Keratinocyte (primary cell): ENCODE measurements around the gene GPX7. TPM values are rescaled to one million over a fixed set of nuclear protein-coding genes. Genes with fewer than 3 reads are reported as not detected.

Experiments used
- DNase-seq: peaks from one replicate; pipeline ENCODE4 v3.0.0-alpha.2; 2011; ENCODE audit warnings: low read depth, missing footprints, low spot score
- FAIRE-seq: peaks from 2 replicates; lab custom pipeline; 2011; peaks lifted over from hg19 to GRCh38; lab: Jason Lieb, UNC
- H2AFZ ChIP-seq: 2 replicates; pipeline ENCODE4 v1.6.0; 2012; ENCODE audit warnings: low read length, control low read depth, inconsistent platforms; ENCODE audit not compliant: control insufficient read depth
- H3K27ac ChIP-seq: 2 replicates; pipeline ENCODE4 v1.5.1; 2011; ENCODE audit warnings: low read length; ENCODE audit not compliant: control insufficient read depth, insufficient read depth
- H3K27me3 ChIP-seq: 3 replicates; pipeline ENCODE4 v1.6.0; 2011; ENCODE audit warnings: low read length; ENCODE audit not compliant: control insufficient read depth, insufficient read depth; ENCODE audit errors: extremely low read depth
- H3K36me3 ChIP-seq, 2 experiments: 2 replicates in 1 of 2; 3 replicates in 1 of 2; pipeline ENCODE4 v1.5.1; 2011; ENCODE audit warnings: low read length in 2 of 2, mild to moderate bottlenecking in 1 of 2; ENCODE audit not compliant: control insufficient read depth in 2 of 2, insufficient read depth in 2 of 2; ENCODE audit errors: extremely low read depth in 1 of 2
- H3K4me1 ChIP-seq: 3 replicates; pipeline ENCODE4 v1.5.1; 2011; ENCODE audit warnings: low read length; ENCODE audit not compliant: control insufficient read depth, insufficient read depth; ENCODE audit errors: extremely low read depth
- H3K4me2 ChIP-seq: 3 replicates; pipeline ENCODE4 v1.6.0; 2011; ENCODE audit warnings: low read depth, low read length; ENCODE audit not compliant: control insufficient read depth, insufficient read depth; ENCODE audit errors: extremely low read depth
- H3K4me3 ChIP-seq, 3 experiments: fragments of 200-600 bp in 1 of 3; sonication (generic) in 1 of 3; 2 replicates in 2 of 3; 3 replicates in 1 of 3; pipeline ENCODE4 v1.5.1; 2011 to 2016; ENCODE audit warnings: low read length in 3 of 3, mild to moderate bottlenecking in 3 of 3, control low read depth in 2 of 3, inconsistent platforms in 1 of 3, low read depth in 1 of 3, mixed read lengths in 1 of 3, mixed run types in 1 of 3, moderate library complexity in 1 of 3; ENCODE audit not compliant: control insufficient read depth in 2 of 3, insufficient read depth in 2 of 3; ENCODE audit errors: extremely low read depth in 1 of 3
- H3K79me2 ChIP-seq: 2 replicates; pipeline ENCODE4 v1.6.0; 2012; ENCODE audit warnings: low read length; ENCODE audit not compliant: control insufficient read depth, insufficient read depth
- H3K9ac ChIP-seq: 3 replicates; pipeline ENCODE4 v1.6.0; 2011; ENCODE audit warnings: low read length; ENCODE audit not compliant: control insufficient read depth, insufficient read depth; ENCODE audit errors: extremely low read depth
- H3K9me1 ChIP-seq: 3 replicates; pipeline ENCODE4 v1.6.0; 2011; ENCODE audit warnings: low read length; ENCODE audit not compliant: control insufficient read depth, insufficient read depth; ENCODE audit errors: extremely low read depth
- H3K9me3 ChIP-seq: 2 replicates; pipeline ENCODE4 v1.5.1; 2012; ENCODE audit warnings: low read depth, low read length; ENCODE audit not compliant: control insufficient read depth
- H4K20me1 ChIP-seq: 3 replicates; pipeline ENCODE4 v1.6.0; 2011; ENCODE audit warnings: low read length; ENCODE audit not compliant: control insufficient read depth, insufficient read depth; ENCODE audit errors: extremely low read depth
- CTCF ChIP-seq, 3 experiments: IDR thresholded peaks in 1 of 3; conservative IDR thresholded peaks in 1 of 3; optimal IDR thresholded peaks in 1 of 3; 2 replicates in 2 of 3; 3 replicates in 1 of 3; pipeline versions ENCODE3 to v1.5.1; 2011; ENCODE audit warnings: low read length in 3 of 3, mild to moderate bottlenecking in 3 of 3, moderate library complexity in 2 of 3, control low read depth in 1 of 3, inconsistent platforms in 1 of 3; ENCODE audit not compliant: insufficient read depth in 2 of 3; ENCODE audit errors: extremely low read depth in 1 of 3
- EZH2 ChIP-seq: IDR thresholded peaks from one replicate; pipeline ENCODE4 v1.6.1; 2012; ENCODE audit warnings: inconsistent platforms, mild to moderate bottlenecking, low read length, moderate library complexity
- dilution Hi-C: fragments of 300-500 bp; cut with MboI; formaldehyde crosslinking; loops from one replicate; pipeline ENCODE4 v1.7.0; 2020; ENCODE audit warnings: low sequenced_read_pairs; ENCODE audit not compliant: extremely low pct_ligation_motif_present
- polyA plus RNA-seq, 5 experiments: library from polyadenylated mRNA; depleted of rRNA in 3 of 5; stranded (reverse) in 3 of 5; stranded (forward) in 1 of 5; unstranded in 1 of 5; fragments of >200 nt; gene quantifications; 1 replicate in 1 of 5; 2 replicates in 3 of 5; 3 replicates in 1 of 5; pipeline versions ENCODE4 v1.2.1 to v1.2.3, GENCODE V29; 2011 to 2012; ENCODE audit warnings: missing spikeins in 2 of 5, low read depth in 1 of 5, low replicate concordance in 1 of 5

The GPX7 gene
- polyA plus RNA-seq, 1 donor (not counting 4 experiments of a cell fraction or from before 2014, with no cell fraction given): 0.49 TPM

- H3K79me2 ChIP-seq: peaks cover 22% of the 10 kb centered on the region
- H4K20me1 ChIP-seq: no peaks in the 10 kb centered on the region
- H3K4me2 ChIP-seq: peak overlapping the region; percentile 76
- no peak for TF ChIP-seq EZH2
- TF ChIP-seq CTCF (optimal IDR thresholded peaks at IDR 0.05 in 1 of 3, IDR thresholded peaks at IDR 0.05 in 1 of 3, conservative IDR thresholded peaks at IDR 0.05 in 1 of 3; ENCODE audit: extremely low read depth in 1 of 3, insufficient read depth in 2 of 3, low read length in 3 of 3): no peak
- no peaks in the 10 kb centered on the region for H3K27me3 ChIP-seq
- H3K9me3 ChIP-seq: no peaks in the 10 kb centered on the region
- H3K36me3 ChIP-seq: no peaks in the 10 kb centered on the region
- H3K9ac ChIP-seq: peak overlapping the region; percentile 91
- H3K27ac ChIP-seq: peak overlapping the region; percentile 24
- no peak for FAIRE-seq
- H2AFZ ChIP-seq: peak overlapping the region; percentile 71
- no peak for DNase-seq
- dilution Hi-C loops: no loop called here
- peaks cover 33% of the 10 kb centered on the region for H3K4me1 ChIP-seq
- H3K4me3 ChIP-seq: peak overlapping the region; percentile 62 to 91 (median 83)
- no peaks in the 10 kb centered on the region for H3K9me1 ChIP-seq
Measured at GRCh38 chr1:52553362-52554266, 48.6 kb upstream of the GPX7 start.

GRCh38 chr1:52554267-52554640 is 47.9 kb upstream of the GPX7 start:
- no peaks in the 10 kb centered on the region for H3K27me3 ChIP-seq
- DNase-seq (no peak), FAIRE-seq (no peak)
- H3K27ac ChIP-seq: no peak overlapping the region
- dilution Hi-C loops: no loop called here
- peaks cover 16% of the 10 kb centered on the region for H3K79me2 ChIP-seq
- H4K20me1 ChIP-seq: no peaks in the 10 kb centered on the region
- no peaks in the 10 kb centered on the region for H3K36me3 ChIP-seq
- no peak for TF ChIP-seq CTCF (optimal IDR thresholded peaks at IDR 0.05 in 1 of 3, IDR thresholded peaks at IDR 0.05 in 1 of 3, conservative IDR thresholded peaks at IDR 0.05 in 1 of 3; ENCODE audit: extremely low read depth in 1 of 3, insufficient read depth in 2 of 3, low read length in 3 of 3)
- no peak for TF ChIP-seq EZH2
- H3K9me3 ChIP-seq: no peaks in the 10 kb centered on the region
- H3K4me2 ChIP-seq: peak overlapping the region; percentile 6
- no peak overlapping the region for H3K9ac ChIP-seq
- H3K4me3 ChIP-seq: peak overlapping the region in 1 of 3 experiments; percentile 62
- H2AFZ ChIP-seq: no peak overlapping the region
- H3K4me1 ChIP-seq: peaks cover 31% of the 10 kb centered on the region
- no peaks in the 10 kb centered on the region for H3K9me1 ChIP-seq
